GM12801 (cell line): ENCODE data around the gene DSC2.

Experiments
- TF ChIP-seq, protein P1 (sequence below): IDR thresholded peaks from one replicate; pipeline ENCODE4 v1.5.1; 2011; ENCODE audit warnings: control low read depth; ENCODE audit not compliant: insufficient read length; ENCODE audit errors: extremely low read depth

The DSC2 gene

DNA sequence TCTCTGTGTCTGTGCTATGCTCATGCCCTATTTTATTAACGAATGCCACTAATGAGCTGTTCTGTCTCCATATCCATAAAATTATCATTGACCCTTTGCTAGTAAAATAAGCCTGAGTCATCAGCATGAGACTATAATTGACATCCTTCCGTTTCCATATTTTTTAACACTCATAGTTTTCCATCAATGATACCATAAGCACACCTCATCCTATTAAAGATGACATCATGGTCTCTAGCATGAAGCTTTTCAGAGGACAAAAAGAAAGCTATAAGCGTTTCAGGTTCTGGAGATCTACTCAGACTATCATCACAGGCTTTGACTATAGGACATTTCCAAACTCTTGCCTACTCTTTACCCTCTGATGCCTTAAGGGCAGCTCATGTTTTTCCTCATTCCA lies 1.2 kb upstream of the DSC2 start:
- TF ChIP-seq, protein P1, sequence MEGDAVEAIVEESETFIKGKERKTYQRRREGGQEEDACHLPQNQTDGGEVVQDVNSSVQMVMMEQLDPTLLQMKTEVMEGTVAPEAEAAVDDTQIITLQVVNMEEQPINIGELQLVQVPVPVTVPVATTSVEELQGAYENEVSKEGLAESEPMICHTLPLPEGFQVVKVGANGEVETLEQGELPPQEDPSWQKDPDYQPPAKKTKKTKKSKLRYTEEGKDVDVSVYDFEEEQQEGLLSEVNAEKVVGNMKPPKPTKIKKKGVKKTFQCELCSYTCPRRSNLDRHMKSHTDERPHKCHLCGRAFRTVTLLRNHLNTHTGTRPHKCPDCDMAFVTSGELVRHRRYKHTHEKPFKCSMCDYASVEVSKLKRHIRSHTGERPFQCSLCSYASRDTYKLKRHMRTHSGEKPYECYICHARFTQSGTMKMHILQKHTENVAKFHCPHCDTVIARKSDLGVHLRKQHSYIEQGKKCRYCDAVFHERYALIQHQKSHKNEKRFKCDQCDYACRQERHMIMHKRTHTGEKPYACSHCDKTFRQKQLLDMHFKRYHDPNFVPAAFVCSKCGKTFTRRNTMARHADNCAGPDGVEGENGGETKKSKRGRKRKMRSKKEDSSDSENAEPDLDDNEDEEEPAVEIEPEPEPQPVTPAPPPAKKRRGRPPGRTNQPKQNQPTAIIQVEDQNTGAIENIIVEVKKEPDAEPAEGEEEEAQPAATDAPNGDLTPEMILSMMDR = no peak

DNA sequence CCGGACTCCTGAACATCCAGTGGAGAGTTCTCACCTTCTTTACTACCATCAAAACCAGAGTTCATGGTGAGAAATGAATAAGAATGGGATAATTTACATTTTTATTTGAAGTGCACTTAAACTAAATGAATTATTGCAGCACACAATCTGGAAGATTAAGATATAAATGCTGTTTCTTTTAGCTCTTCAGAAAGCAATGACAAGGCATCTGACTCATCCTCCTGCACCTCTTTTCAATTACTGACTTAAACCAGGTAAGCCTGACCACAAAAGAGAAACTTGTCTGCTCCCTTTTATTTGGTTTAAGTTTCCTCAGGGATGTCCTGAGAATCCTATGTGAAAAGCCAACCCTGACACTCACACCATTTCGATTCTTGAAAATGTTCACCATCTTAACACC lies 720 bp upstream of the DSC2 start:
- TF ChIP-seq, protein P1 = no peak

DNA sequence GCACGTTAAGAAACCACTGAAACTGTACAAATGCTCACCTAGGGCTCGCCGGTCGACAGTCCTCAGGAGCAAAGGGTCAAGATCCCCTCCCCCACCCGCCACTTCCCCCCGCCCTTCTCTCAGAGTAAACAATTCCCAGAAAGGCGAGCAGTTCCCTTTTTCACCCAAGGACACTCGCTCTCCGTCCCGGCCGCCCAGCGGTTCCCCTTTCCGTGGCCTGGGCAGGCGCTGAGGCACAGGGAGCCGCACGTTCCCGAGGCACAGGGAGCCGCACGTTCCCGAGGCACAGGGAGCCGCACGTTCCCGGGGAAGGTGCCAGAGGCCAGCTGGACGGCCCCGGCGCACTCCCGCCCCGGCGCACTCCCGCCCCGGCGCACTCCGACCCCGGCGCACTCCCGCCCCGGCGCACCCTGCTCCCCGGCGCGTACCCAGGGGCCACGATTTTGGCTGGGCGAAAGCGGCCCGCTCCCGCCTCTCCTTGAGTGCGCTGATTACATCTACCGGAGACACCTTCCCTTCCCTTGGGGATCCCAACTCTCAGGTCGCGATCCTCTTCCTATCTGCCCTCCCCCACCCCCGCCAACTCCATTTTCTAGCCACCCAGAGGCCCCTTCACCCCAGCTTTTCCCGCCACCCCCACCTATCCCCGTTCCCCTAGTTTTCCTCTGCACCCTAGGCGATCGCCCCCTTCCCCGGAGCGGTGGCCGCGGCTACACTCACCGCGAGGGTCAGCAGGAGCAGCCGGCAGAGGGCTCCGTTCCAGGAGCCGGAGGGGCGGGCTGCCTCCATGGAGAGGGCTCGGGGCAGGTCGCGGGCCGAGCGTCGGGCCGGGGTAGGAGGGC lies 817 bp downstream of the DSC2 start:
- TF ChIP-seq, protein P1 = no peak

DNA sequence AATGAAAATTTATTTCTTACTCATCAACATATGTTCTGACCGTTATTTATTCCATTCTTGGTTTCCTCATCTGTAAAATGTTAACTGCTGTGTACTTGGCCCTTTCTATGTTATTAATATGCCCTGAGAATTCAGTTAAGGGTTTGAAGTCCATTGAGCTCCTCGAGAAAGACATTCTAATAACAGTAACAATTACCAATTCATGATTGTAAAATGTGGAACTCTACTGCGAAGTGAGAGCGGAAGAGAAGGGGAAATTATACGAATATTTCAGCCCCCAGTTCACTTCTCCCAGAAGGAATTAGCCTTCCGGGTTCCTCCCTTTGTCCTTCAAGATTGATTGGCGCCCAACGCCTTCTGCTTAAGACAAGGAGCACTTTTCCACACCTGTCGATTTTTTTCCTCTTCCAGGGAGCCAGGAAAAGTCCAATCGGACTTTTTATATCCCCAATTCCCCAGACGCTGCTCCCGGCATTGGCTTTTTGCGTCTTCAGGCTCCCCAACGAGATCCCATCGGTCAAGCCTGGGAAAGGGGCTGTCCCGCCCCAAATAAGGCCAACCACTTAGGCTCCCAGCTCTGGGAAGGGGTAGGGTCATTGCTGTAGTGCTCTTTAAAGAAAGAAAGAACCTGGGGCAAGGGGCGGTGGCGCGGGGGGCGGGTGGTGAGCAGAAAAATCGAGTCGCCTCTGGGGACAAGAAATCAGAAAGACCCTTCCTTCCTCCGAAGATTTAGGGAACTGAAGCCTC lies 1.6 kb downstream of the DSC2 start:
- TF ChIP-seq, protein P1 = no peak

DNA sequence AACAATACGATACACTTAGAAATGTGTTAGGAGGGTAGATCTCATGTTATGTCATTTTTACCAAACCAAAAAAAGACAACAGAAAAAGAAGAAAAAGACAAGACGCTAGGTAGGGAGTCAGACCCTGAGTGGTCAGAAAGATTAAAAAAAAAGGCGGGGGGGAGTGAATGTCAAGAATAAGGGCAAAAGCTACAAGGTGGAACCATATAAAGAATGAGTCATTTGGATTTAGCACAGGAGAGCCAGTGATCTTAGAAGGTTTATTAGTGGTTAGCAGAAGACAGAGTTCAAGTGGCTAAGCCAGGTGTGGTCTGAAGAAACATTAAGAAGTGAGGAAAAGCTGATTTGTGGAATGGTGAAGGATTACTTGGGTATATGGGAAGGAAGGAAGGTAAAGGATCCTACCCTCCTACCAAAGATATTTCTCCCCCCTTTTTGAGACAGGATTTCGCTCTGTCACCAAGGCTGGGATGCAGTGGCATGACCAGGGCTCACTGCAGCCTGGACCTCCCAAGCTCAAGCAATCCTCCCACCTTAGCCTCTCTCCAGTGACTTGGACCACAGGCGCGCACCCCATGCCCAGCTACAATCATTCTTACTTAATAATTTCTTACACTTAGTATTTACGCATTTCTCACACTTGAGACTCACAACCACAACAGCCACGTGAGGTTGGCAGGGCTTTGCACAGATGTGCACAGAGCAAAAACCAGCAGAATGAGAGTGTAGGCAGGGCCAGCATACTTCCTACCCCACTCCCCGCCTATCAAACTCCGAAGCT lies 2.6 kb downstream of the DSC2 start:
- TF ChIP-seq, protein P1 = no peak

DNA sequence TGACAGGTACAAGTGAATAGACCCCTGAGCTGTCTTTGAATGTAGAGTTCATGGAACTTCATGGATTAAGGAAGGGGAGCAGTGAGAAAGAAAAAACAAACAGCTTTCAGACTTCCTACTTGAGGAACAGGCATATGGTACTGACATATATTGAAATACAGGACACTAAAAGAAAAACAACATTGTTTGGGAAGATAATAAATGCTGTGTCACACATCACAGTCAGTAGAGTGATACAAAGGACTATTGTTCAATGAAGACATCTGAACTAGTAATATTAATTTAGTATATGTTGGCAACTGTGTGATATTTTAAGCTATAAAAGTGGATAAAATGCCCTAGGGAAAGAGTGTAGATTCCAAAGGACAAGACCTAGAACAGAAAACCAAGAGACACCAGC lies 3.3 kb downstream of the DSC2 start:
- TF ChIP-seq, protein P1 = no peak

DNA sequence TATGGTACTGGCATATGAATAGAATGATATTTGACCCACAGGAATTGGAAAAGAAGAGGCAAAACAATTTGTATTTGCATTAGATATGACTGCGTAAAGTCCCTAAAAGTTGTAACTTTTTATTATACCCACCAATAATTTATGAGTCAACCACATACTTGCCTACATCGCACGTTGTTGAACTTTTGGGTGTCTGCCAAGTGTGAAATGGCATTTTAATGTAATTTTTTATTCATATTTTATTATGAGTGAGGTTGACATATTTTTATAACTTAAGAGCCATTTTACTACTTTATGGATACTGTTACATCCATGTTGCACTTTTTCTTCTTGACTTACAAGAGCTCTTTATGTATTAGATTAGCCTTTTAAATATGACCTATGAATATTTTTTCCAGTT lies 4.6 kb downstream of the DSC2 start:
- TF ChIP-seq, protein P1 = no peak
